Measurements from ENCODE around the gene DNA2.
A peak's percentile ranks its signal among the peaks of the same experiment; 100 is the strongest.

Gene DNA2

GRCh38 chr10:68446179-68446578 lies 25.6 kb downstream of the DNA2 start:
- no peak for DNase-seq

DNA sequence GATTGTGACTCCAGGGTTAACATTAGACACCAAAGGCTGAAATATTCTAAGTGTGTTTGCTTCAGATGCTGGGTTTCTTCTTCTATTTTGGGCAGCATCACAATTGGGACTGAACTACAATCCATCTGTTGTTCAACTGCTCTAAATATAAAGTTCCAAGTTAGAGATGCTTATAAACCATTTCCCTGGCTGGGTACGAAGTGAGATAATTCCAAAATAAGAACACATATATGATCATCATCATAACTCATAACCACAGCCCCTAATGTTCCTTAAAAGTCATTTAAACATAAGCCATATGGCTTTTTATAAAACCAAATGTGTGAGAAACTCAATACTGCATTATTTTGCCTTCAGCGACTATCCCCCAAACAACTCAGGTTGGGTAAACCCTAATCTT lies 28.8 kb downstream of the DNA2 start:
- no peak for DNase-seq

- no peak for DNase-seq
Observed at GRCh38 chr10:68440898-68441297, 30.9 kb downstream of the DNA2 start.

DNA sequence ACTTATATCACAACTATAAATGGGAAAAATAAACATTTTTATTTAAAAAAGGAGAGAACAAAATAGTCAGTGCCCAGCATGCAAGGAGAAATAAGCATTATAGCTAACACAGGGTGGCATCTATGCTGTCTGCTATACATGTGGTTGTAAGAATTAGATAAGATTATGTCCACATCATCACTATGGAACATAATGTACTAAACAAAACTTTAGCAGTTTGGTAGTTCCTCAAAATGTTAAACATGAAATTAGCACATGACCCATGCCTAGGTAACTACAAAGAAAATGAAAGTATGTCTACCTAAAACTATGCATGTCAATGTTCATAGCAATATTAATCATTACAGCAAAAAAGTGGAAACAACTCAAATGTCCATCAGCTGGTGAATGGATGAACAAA lies 36.0 kb downstream of the DNA2 start:
- DNase-seq, result no peak

DNA sequence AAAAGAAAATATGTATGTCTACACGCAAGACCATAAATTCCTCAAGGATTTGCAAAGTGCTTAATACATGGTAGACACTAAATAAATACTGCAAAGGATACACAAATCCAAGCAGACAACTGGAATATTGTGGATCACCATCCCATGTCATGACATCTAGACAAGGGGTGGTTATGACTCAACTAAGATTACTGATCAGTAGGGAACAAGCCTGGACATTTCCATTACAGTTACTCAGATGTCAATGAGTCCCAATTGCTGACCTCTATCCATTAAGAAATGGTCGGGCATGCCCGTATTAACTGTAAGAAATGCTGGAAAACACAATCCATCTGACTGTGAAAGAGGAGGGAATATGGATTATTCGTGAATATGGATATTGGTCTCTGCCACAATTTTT lies 37.1 kb downstream of the DNA2 start:
- DNase-seq, result no peak

GRCh38 chr10:68428396-68429104 lies 43.2 kb downstream of the DNA2 start:
- DNase-seq, result no peak

GRCh38 chr10:68424454-68425014 lies 47.2 kb downstream of the DNA2 start:
- no peak for DNase-seq

GRCh38 chr10:68423522-68423921 lies 48.3 kb downstream of the DNA2 start:
- DNase-seq, result peak; percentile 17

GRCh38 chr10:68419376-68419775 lies 52.4 kb downstream of the DNA2 start:
- no peak for DNase-seq

DNA sequence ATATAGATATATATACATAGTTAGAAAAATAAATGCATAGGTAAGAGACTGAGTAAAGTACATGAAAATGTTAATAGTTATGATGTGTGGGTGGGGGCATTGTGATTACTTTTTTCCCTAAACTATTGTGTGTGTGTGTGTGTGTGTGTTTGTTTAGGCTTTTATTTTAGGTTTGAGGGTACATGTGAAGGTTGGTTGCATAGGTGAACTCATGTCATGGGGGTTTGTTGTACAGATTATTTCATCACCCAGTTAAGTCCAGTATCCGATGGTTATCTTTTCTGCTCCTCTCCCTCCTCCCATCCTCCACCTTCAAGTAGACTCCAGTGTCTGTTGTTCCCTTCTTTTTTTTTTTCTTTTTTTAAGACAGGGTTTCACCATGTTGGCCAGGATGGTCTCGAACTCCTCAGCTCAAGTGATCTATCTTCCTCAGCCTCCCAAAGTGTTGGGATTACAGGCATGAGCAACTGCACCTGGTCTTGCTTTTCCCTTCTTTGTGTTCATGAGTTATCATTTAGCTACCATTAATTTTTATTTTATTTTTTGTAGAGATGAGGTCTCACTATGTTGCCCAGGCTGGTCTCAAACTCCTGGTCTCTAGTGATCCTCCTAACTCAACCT lies 62.8 kb downstream of the DNA2 start:
- DNase-seq, result no peak

- peak; percentile 80 for DNase-seq
Observed at GRCh38 chr10:68406815-68407548, 64.8 kb downstream of the DNA2 start, which contains the start of gene RUFY2. Gene RUFY2, minus strand, starts transcription at chr10:68407277. Its CDS starts 88 bp downstream, at chr10:68407189.

- peak; percentile 21 for DNase-seq
Observed at GRCh38 chr10:68406111-68406814, 65.5 kb downstream of the DNA2 start.

DNA sequence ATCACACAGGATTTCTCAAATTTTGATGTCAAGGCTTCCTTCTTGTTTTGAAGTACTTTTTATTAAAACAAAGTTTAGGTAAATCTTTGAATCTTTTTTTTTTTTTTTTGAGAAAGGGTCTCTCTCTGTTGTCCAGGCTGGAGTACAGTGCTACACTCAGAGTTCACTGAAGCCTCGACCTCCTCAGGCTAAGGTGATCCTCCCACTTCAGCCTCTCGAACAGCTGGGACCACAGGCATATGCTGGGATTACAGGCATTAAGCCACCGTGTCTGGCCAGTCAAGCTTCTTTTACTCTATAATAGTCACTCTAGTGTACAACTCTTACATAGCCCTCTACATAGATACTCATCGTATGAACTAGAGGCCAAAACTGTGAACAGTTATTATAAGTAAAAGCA lies 68.1 kb downstream of the DNA2 start:
- no peak for DNase-seq

DNA sequence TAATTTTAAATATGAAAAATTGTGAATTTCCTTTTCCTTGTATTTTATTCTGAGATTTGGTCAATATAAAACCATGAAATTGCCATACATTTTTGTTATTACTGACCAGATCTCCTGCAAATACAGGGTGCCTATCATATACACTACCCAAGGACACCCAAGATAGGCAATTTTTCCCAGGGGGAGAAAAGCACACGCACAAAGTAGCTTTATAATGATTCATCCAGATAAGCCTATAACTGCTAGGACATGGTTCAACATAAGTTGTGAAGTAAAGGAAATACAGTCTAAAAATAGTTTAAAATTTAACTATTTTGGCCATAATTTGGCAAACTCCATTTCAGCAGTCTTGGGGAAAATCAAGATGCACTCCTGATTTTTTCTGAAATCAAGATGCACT lies 69.5 kb downstream of the DNA2 start:
- DNase-seq, result no peak

- no peak for DNase-seq
Observed at GRCh38 chr10:68397005-68397404, 74.8 kb downstream of the DNA2 start.

GRCh38 chr10:68385740-68386139 lies 86.0 kb downstream of the DNA2 start:
- no peak for DNase-seq

- DNase-seq, result no peak
Observed at GRCh38 chr10:68371604-68372003, 100.2 kb downstream of the DNA2 start.

DNA sequence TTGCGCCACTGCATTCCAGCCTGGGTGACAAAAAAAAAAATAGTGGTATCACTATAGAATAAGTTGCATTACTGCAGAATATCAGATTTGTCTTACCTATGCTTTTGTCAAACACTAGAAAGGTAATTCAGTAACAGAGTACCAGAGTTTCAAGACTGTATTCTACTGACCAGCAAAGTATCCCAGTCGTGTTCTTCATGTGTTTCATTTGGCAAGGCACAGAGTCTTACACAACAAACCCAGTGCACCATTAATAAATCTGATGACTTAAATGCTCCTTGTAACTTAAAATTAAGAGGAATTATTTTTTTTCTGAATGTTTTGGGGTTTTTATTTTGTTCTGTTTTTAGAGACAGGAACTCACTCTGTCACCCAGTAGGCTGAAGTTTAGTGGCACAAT lies 104.7 kb downstream of the DNA2 start:
- no peak for DNase-seq

DNA sequence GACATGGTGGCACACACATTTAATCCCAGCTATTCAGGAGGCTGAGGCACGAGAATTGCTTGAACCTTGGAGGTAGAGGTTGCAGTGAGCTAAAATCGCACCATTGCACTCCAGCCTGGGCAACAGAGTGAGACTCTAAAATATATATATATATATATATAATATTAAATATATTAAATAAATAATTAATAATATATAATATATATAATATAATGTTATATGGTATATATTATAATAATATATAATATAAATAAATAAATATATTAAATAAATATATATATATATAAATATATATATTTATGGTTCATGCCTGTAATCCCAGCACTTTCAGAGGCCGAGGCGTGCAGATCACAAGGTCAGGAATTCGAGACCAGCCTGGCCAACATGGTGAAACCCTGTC lies 105.2 kb downstream of the DNA2 start:
- no peak for DNase-seq

GRCh38 chr10:68365611-68366010 lies 106.2 kb downstream of the DNA2 start:
- DNase-seq, result no peak

- no peak for DNase-seq
Observed at GRCh38 chr10:68364101-68364886, 107.5 kb downstream of the DNA2 start.

Data from CD4-positive, alpha-beta T cell treated with Interleukin-21 for 1 hour (primary cell).